ENCODE measurements around the gene CACNA1C.

DNA sequence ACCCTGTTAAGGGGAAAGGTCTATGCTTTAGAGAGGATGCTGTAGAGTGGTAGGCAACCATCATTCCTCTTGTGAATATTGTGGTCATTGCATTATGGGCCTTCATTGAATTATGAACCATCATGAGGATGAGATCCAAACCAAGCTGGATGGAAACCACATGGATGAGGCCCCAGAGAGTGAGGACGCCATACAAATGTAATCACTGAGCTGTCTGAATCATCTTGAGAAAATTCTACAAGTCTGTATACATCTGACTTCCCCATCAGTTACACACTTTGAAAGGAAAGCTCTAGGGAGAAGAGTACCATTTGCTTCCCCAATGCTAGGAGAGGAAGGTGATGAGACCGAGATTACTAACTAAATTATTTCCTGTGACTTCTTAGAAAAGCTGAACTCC is 172.9 kb downstream of the CACNA1C start:
- TF ChIP-seq CTCF (IDR thresholded peaks at IDR 0.05) (no peak), POLR2A (IDR thresholded peaks at IDR 0.05) (no peak)

All from esophagus squamous epithelium (tissue), 4 donors.